HG03575 (cell line): ENCODE data around the gene WFDC8.

Source experiments
- ATAC-seq: cut with Tn5 transposase; IDR thresholded peaks from one replicate; pipeline ENCODE4 v1.9.1; 2021; ENCODE audit not compliant: unreplicated experiment, insufficient number of reproducible peaks, low FRiP score; ENCODE audit errors: extremely low read depth

Gene WFDC8

DNA sequence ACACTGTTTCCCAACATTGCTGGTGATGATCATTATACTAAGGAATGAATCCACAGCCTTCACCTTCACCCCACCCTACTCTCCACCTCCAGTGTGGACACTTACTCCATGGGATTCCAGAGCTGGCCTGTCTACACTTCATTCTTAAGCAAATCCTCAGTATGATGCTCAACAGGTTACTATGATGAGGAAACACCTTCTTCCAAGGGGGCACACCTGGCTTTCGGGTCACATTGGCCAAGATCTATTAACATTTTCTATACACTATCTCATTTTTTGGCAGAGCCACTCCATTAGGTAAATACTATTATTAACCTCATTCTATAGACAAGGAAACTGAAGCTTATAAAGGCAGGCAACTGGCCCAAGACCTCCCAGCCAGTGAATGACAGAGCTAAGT is 23.9 kb downstream of the WFDC8 start:
- no peak for ATAC-seq

DNA sequence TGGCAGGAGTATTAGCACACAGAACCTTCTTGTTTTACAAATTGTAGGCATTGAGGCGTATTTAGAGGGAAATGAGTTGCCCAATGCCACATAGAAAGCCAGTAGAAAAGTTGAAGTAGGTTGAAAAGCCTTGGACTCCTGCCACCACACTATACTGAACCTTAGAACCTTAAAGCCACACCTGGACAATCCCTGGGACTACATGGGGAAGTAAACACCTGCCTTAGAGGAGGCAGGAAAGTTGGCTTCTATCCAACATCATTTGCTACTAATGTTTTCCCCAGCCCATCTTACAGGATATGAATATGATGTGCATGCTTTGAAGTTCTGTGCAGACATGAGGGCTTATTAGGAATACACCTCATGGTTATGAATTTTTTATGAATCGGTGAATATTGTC is 26.6 kb downstream of the WFDC8 start:
- no peak for ATAC-seq

DNA sequence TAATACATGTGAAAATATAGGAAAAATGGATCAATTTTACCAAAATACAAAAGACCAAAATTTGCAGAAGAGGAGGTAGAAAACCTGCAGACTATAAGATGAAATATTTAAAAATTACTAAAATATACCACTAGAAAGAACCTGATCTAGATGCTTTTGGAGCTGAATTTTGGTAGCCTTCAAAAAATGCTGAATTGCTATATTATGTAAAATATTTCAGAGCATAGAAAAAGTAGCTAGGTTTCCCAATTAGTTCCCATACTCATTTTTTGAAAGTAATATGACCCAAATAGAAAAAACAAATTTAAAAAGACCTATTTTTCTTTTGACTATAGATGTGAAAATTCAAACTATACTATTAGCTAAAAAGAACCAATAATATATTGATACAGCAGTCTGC is 28.3 kb downstream of the WFDC8 start:
- no peak for ATAC-seq

GRCh38 chr20:45548410-45548809 is 30.7 kb downstream of the WFDC8 start:
- ATAC-seq = no peak

- no peak for ATAC-seq
Measured at GRCh38 chr20:45547206-45547770, 31.8 kb downstream of the WFDC8 start, which contains the start of gene EPPIN. TSS of gene EPPIN (minus strand) at chr20:45547401. CDS start at chr20:45547357, 44 bp downstream.

- no peak for ATAC-seq
Measured at GRCh38 chr20:45545754-45546453, 33.2 kb downstream of the WFDC8 start.

- no peak for ATAC-seq
Measured at GRCh38 chr20:45545351-45545750, 33.7 kb downstream of the WFDC8 start.

- ATAC-seq = no peak
Measured at GRCh38 chr20:45539382-45539781, 39.7 kb downstream of the WFDC8 start, which contains the start of gene WFDC6. TSS of gene WFDC6 (minus strand) at chr20:45539482. CDS start at chr20:45539407, 75 bp downstream.

DNA sequence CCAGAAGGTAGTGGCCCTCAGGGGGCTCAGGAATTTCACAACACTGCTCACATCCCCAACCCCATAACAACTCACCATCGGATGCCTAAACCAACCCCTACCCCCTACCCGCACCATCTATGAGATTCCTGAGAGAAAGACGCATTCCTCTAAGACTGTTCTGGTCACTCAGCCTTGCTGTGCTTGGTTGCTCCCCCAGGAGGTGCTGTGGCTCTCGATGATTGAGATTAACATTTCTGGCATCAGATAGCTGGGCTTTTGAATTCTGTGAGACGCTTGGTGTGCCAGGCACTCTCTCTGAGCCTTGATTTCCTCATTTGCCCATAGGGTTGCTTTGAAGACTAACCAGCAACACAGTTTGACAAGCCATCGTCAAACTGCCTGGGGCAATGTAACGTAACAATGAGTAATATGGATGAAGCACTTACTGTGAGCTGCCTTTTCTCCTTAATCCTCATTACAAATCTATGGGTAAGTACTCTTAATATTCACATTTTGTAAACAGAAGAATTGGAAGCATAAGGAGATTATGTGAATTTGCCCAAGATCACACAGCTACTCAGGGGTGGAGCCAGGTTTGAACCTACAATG is 40.8 kb downstream of the WFDC8 start:
- ATAC-seq = no peak

GRCh38 chr20:45527294-45527693 is 51.8 kb downstream of the WFDC8 start:
- no peak for ATAC-seq

DNA sequence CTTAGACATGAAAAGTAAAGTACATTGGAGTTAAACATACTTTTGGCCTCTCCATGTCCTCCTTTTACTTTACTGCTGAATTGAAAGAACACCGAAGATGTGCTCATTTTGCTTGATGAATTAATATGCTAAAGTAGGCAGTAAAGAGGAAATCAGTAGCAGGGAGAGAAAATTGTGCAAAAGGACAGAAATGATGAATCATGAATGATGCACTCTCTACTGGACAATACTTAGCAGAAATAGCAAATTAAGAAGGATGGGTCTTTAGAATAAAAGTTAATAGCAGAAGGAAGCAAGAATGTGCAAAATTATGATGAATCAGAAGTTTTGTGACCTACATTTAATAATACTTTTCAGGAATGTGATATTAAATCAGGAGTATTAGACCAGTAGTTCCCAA is 55.3 kb downstream of the WFDC8 start:
- no peak for ATAC-seq

GRCh38 chr20:45518282-45518681 is 60.8 kb downstream of the WFDC8 start:
- ATAC-seq = no peak

GRCh38 chr20:45515147-45515913 is 63.8 kb downstream of the WFDC8 start, which contains the start of gene SPINT3:
TSS of gene SPINT3 (minus strand) at chr20:45515622. CDS start at chr20:45515608, 14 bp downstream.
- ATAC-seq = no peak

GRCh38 chr20:45510242-45510862 is 68.7 kb downstream of the WFDC8 start:
- ATAC-seq = no peak

DNA sequence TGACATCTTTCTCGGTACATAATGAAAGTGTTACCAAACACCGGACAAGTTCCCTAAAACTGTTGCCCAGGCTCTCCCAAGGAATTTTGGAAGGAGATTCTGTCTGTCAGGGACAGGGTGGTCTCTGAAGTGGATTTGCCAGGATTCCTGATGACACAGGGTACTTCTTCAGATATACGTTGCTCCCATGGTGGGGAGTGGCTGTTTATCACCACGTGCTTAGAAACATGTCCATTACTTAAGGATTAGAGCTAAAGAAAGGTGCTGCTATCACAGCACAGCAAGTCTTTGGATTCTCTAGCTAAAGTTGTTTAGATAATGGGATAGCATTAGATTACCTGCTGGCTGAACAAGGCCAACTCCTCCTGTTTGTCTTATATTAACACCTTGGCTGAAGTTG is 70.0 kb downstream of the WFDC8 start:
- no peak for ATAC-seq

DNA sequence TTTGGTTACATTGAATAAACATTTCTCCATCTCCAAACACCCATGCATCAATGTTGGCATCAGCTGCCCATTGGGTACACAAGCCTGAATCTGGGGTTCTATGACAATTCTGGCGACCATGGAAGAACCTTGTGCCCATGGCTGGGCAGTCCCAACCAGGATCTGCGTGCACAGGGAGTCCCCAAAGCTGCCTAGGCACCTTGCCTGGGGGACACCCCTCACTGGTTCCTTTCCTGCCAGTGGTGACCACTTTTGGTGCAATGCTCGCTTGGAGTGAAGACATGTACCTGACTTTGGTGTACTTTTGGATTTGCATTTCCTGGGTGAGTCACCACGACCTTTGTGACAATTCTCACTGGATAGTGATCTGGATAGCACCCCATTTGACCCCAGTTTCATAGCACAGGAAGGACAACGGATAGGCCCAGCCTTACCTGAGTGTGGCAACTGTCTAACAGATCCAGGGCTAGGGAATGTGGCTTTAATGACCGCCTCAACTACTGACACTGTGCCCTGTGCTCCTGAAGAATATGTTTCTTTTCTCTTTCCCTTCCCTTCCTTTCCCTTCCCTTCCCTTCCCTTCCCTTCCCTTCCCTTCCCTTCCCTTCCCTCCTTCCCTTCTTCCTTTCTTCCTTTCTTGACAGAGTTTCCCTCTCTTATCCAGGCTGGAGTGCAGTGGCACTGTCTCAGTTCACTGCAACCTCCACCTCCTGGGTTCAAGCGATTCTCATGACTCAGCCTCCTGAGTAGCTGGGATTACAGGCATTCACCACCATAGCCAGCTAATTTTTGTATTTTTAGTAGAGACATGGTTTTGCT is 70.8 kb downstream of the WFDC8 start:
- ATAC-seq = no peak

DNA sequence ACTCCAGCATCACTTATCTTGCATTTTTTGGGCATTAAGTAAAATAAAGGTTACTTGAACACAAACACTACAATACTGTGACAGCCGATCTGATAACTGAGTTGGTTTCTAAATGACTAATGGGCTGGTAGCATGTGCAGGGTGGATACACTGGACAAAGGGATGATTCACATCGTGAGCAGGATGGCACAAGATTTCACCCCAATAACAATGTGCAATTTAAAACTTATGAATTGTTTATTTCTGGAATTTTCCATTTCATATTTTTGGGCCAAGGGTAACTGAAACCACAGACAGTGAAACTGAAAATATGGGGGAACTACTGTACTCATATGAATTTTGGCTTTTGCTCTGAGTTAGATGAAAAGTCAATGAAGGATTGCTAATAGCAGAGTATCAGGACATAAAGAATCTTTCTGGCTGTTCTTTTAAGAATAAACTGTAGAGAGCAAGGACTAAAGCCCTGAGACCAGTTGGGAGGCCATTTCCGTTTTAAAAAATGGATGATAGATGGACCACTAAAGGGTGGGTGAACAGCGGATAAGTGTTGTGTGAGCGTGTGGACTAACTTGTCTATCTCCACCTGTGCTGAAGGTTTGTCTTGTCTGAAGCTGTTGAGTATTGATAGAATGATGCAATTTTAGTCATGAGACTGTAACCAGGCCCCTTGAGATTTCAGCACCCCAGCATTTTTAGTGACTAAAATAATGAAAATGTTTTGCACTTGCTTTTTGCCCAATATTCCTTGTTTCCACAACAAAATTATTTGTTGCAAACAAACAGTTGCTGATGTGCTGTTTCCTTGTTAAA is 71.9 kb downstream of the WFDC8 start:
- no peak for ATAC-seq

DNA sequence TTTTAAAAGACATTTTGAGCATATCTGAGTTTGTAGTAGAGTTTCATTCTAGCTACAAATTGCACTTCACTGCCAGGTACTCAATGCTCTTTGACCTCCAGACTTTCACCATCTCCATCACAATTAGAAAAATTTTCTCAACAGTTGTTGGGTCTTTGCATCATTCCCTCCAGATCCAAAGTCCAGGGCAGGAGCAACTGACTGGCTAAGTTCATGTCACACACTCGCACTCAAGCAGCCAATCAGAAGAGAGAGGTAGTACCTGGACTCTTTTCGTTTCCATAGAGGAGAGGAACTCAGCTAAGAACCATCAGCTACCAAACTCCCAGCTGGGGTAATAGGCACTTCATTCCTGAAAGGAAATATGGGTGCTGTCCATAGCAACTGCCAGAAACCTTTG is 72.7 kb downstream of the WFDC8 start:
- ATAC-seq = no peak
